ENCODE measurements around the gene PPY.
"Not testable (repeated sequence)": the region's sequence is repeated elsewhere in the genome, so short reads cannot be mapped to it uniquely, and the experiment has no call there.

Gene PPY

GRCh38 chr17:43978078-43978477, 35.8 kb upstream of the PPY start:
- Histone ChIP-seq H3K27me3 (ENCODE audit: control insufficient read depth, insufficient read depth, low read length) (peaks cover 14% of the 10 kb centered on the region), H3K27ac (ENCODE audit: low read length) (no peak overlapping the region), H3K36me3 (ENCODE audit: control insufficient read depth, low read depth, low read length) (no peaks in the 10 kb centered on the region), H3K9me3 (ENCODE audit: control insufficient read depth, low read depth, low read length) (no peaks in the 10 kb centered on the region), H3K4me3 (ENCODE audit: low read length) (no peak overlapping the region), H3K4me1 (ENCODE audit: control insufficient read depth, low read depth, low read length) (no peaks in the 10 kb centered on the region), H3K9ac (ENCODE audit: low read length) (no peak overlapping the region)

- Histone ChIP-seq H3K27ac (ENCODE audit: low read length) (no peak overlapping the region), H3K36me3 (ENCODE audit: control insufficient read depth, low read depth, low read length) (no peaks in the 10 kb centered on the region), H3K9ac (ENCODE audit: low read length) (no peak overlapping the region), H3K27me3 (ENCODE audit: control insufficient read depth, insufficient read depth, low read length) (peaks cover 5% of the 10 kb centered on the region), H3K4me3 (ENCODE audit: low read length) (no peak overlapping the region), H3K4me1 (ENCODE audit: control insufficient read depth, low read depth, low read length) (no peaks in the 10 kb centered on the region), H3K9me3 (ENCODE audit: control insufficient read depth, low read depth, low read length) (no peaks in the 10 kb centered on the region)
These were observed 34.9 kb upstream of the PPY start for GRCh38 chr17:43976963-43977837.

GRCh38 chr17:43975898-43976297, 33.6 kb upstream of the PPY start:
- no peaks in the 10 kb centered on the region for H3K9me3 ChIP-seq (ENCODE audit: control insufficient read depth, low read depth, low read length)
- H3K27ac ChIP-seq (ENCODE audit: low read length): no peak overlapping the region
- H3K36me3 ChIP-seq (ENCODE audit: control insufficient read depth, low read depth, low read length): no peaks in the 10 kb centered on the region
- no peaks in the 10 kb centered on the region for H3K4me1 ChIP-seq (ENCODE audit: control insufficient read depth, low read depth, low read length)
- H3K27me3 ChIP-seq (ENCODE audit: control insufficient read depth, insufficient read depth, low read length): no peaks in the 10 kb centered on the region
- no peak overlapping the region for H3K9ac ChIP-seq (ENCODE audit: low read length)
- no peak overlapping the region for H3K4me3 ChIP-seq (ENCODE audit: low read length)

- Histone ChIP-seq H3K27me3 (ENCODE audit: control insufficient read depth, insufficient read depth, low read length) (no peaks in the 10 kb centered on the region), H3K4me1 (ENCODE audit: control insufficient read depth, low read depth, low read length) (no peaks in the 10 kb centered on the region), H3K4me3 (ENCODE audit: low read length) (no peak overlapping the region), H3K9me3 (ENCODE audit: control insufficient read depth, low read depth, low read length) (no peaks in the 10 kb centered on the region), H3K27ac (ENCODE audit: low read length) (no peak overlapping the region), H3K9ac (ENCODE audit: low read length) (no peak overlapping the region), H3K36me3 (ENCODE audit: control insufficient read depth, low read depth, low read length) (no peaks in the 10 kb centered on the region)
These were observed 32.3 kb upstream of the PPY start for GRCh38 chr17:43974382-43975266.

- H3K4me3 ChIP-seq (ENCODE audit: low read length); H3K9ac ChIP-seq (ENCODE audit: low read length); H3K27me3 ChIP-seq (ENCODE audit: control insufficient read depth, insufficient read depth, low read length); H3K4me1 ChIP-seq (ENCODE audit: control insufficient read depth, low read depth, low read length); H3K36me3 ChIP-seq (ENCODE audit: control insufficient read depth, low read depth, low read length); H3K27ac ChIP-seq (ENCODE audit: low read length); H3K9me3 ChIP-seq (ENCODE audit: control insufficient read depth, low read depth, low read length): not testable (repeated sequence)
These were observed 30.4 kb upstream of the PPY start for GRCh38 chr17:43972444-43973212.

GRCh38 chr17:43971436-43971835, 29.2 kb upstream of the PPY start:
- not testable (repeated sequence) for H3K9ac ChIP-seq (ENCODE audit: low read length); H3K4me3 ChIP-seq (ENCODE audit: low read length); H3K4me1 ChIP-seq (ENCODE audit: control insufficient read depth, low read depth, low read length); H3K36me3 ChIP-seq (ENCODE audit: control insufficient read depth, low read depth, low read length); H3K9me3 ChIP-seq (ENCODE audit: control insufficient read depth, low read depth, low read length); H3K27ac ChIP-seq (ENCODE audit: low read length); H3K27me3 ChIP-seq (ENCODE audit: control insufficient read depth, insufficient read depth, low read length)

GRCh38 chr17:43970366-43970765, 28.1 kb upstream of the PPY start:
- H3K36me3 ChIP-seq (ENCODE audit: control insufficient read depth, low read depth, low read length): no peaks in the 10 kb centered on the region
- no peaks in the 10 kb centered on the region for H3K9me3 ChIP-seq (ENCODE audit: control insufficient read depth, low read depth, low read length)
- no peak overlapping the region for H3K27ac ChIP-seq (ENCODE audit: low read length)
- no peaks in the 10 kb centered on the region for H3K27me3 ChIP-seq (ENCODE audit: control insufficient read depth, insufficient read depth, low read length)
- H3K4me3 ChIP-seq (ENCODE audit: low read length): no peak overlapping the region
- H3K9ac ChIP-seq (ENCODE audit: low read length): no peak overlapping the region
- no peaks in the 10 kb centered on the region for H3K4me1 ChIP-seq (ENCODE audit: control insufficient read depth, low read depth, low read length)

- no peaks in the 10 kb centered on the region for H3K4me1 ChIP-seq (ENCODE audit: control insufficient read depth, low read depth, low read length)
These were observed 25.1 kb upstream of the PPY start for GRCh38 chr17:43967251-43967875.

GRCh38 chr17:43966276-43966675, 24.0 kb upstream of the PPY start:
- H3K4me1 ChIP-seq (ENCODE audit: control insufficient read depth, low read depth, low read length): no peaks in the 10 kb centered on the region
- no peaks in the 10 kb centered on the region for H3K9me3 ChIP-seq (ENCODE audit: control insufficient read depth, low read depth, low read length)
- no peak overlapping the region for H3K27ac ChIP-seq (ENCODE audit: low read length)
- no peaks in the 10 kb centered on the region for H3K36me3 ChIP-seq (ENCODE audit: control insufficient read depth, low read depth, low read length)
- H3K27me3 ChIP-seq (ENCODE audit: control insufficient read depth, insufficient read depth, low read length): no peaks in the 10 kb centered on the region
- no peak overlapping the region for H3K9ac ChIP-seq (ENCODE audit: low read length)
- no peak overlapping the region for H3K4me3 ChIP-seq (ENCODE audit: low read length)

More at GRCh38 chr17:43967251-43967875, 25.1 kb upstream of the PPY start:
- no peaks in the 10 kb centered on the region for H3K36me3 ChIP-seq (ENCODE audit: control insufficient read depth, low read depth, low read length)
- H3K4me3 ChIP-seq (ENCODE audit: low read length): no peak overlapping the region
- no peak overlapping the region for H3K27ac ChIP-seq (ENCODE audit: low read length)
- H3K9me3 ChIP-seq (ENCODE audit: control insufficient read depth, low read depth, low read length): no peaks in the 10 kb centered on the region
- no peaks in the 10 kb centered on the region for H3K27me3 ChIP-seq (ENCODE audit: control insufficient read depth, insufficient read depth, low read length)
- H3K9ac ChIP-seq (ENCODE audit: low read length): no peak overlapping the region

- no peak overlapping the region for H3K4me3 ChIP-seq (ENCODE audit: low read length)
- no peaks in the 10 kb centered on the region for H3K4me1 ChIP-seq (ENCODE audit: control insufficient read depth, low read depth, low read length)
- H3K36me3 ChIP-seq (ENCODE audit: control insufficient read depth, low read depth, low read length): no peaks in the 10 kb centered on the region
- H3K27ac ChIP-seq (ENCODE audit: low read length): no peak overlapping the region
- no peaks in the 10 kb centered on the region for H3K9me3 ChIP-seq (ENCODE audit: control insufficient read depth, low read depth, low read length)
- no peaks in the 10 kb centered on the region for H3K27me3 ChIP-seq (ENCODE audit: control insufficient read depth, insufficient read depth, low read length)
- no peak overlapping the region for H3K9ac ChIP-seq (ENCODE audit: low read length)
These were observed 20.2 kb upstream of the PPY start for GRCh38 chr17:43962479-43962878.

GRCh38 chr17:43961954-43962353, 19.7 kb upstream of the PPY start:
- Histone ChIP-seq H3K9me3 (ENCODE audit: control insufficient read depth, low read depth, low read length) (no peaks in the 10 kb centered on the region), H3K27me3 (ENCODE audit: control insufficient read depth, insufficient read depth, low read length) (no peaks in the 10 kb centered on the region), H3K27ac (ENCODE audit: low read length) (no peak overlapping the region), H3K4me3 (ENCODE audit: low read length) (no peak overlapping the region), H3K36me3 (ENCODE audit: control insufficient read depth, low read depth, low read length) (no peaks in the 10 kb centered on the region), H3K4me1 (ENCODE audit: control insufficient read depth, low read depth, low read length) (no peaks in the 10 kb centered on the region), H3K9ac (ENCODE audit: low read length) (no peak overlapping the region)

Measured in iPS-18a (cell line).